ENCODE results near the gene CYTIP.
"Not testable (repeated sequence)": the region's sequence is repeated elsewhere in the genome, so short reads cannot be mapped to it uniquely, and the experiment has no call there.

CYTIP gene

DNA sequence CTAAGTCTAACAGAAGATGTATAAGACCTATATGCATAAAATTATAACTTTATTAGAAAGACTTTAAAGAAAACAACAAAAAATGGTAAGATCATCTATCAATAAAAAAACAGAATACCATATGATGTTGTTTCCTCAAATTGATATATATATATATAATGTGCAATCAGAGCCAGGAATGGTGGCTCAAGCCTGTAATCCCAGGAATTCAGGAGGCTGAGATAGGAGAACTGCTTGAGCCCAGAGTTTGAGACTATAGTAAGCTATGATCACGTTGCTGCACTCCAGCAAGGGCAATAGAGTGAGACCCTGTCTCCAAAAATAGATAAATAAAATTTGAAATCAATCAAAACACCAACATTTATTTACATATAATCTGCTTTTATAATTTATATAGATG, 19.5 kb downstream of the CYTIP start:
- DNase-seq (ENCODE audit: low read depth), result no peak

- DNase-seq (ENCODE audit: low read depth), result no peak
Observed at GRCh38 chr2:157421964-157422363, 21.9 kb downstream of the CYTIP start.

- DNase-seq (ENCODE audit: low read depth), result no peak
Observed at GRCh38 chr2:157421331-157421944, 22.5 kb downstream of the CYTIP start.

GRCh38 chr2:157420771-157421323, 23.0 kb downstream of the CYTIP start:
- no peak for DNase-seq (ENCODE audit: low read depth)

GRCh38 chr2:157419031-157419575, 24.8 kb downstream of the CYTIP start:
- DNase-seq (ENCODE audit: low read depth), result no peak

DNA sequence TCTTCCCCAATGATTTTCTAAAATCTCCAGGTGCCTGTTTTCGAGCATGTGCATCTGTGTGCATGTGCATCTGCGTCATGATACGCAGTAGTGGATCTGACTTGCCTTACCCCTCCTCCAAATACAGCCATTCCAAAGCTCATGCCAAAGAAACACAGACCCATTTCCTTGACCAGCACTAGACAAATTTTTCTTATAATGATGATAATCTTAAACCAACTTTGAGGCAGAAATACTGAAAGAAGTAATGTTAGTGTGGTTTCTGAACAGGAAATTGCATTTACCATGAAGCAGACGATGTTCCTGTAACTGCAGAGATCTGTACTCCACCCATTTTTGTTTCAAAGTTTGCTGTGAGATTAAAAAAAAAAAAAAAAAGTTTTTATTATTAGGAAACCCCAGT, 25.6 kb downstream of the CYTIP start:
- DNase-seq (ENCODE audit: low read depth), result no peak

DNA sequence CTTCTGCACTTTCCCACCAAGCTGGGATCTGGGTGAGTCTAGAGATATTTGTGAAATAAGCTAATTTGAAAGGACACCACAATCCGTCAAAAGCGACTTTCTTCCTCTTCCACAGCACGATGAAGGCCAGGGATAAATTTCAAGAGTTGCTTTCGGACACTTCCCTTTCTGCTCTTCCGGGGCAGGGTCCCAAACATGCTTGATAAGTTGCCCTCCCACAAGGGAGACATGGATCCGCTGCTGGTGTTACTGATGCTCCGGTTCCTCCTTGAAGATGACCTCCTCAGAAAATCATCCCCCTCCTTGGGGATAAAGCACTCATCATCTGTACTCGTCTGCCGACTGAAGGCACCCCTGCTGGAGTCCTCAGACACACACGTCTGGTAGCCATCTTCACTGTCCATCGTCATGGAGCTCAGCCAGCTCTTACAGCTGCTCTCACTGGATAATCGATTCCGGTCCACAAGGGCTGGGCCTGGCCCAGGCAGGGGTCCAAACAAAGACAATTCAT, 28.2 kb downstream of the CYTIP start:
- no peak for DNase-seq (ENCODE audit: low read depth)

- DNase-seq (ENCODE audit: low read depth), result no peak
Observed at GRCh38 chr2:157414050-157414449, 29.8 kb downstream of the CYTIP start.

DNA sequence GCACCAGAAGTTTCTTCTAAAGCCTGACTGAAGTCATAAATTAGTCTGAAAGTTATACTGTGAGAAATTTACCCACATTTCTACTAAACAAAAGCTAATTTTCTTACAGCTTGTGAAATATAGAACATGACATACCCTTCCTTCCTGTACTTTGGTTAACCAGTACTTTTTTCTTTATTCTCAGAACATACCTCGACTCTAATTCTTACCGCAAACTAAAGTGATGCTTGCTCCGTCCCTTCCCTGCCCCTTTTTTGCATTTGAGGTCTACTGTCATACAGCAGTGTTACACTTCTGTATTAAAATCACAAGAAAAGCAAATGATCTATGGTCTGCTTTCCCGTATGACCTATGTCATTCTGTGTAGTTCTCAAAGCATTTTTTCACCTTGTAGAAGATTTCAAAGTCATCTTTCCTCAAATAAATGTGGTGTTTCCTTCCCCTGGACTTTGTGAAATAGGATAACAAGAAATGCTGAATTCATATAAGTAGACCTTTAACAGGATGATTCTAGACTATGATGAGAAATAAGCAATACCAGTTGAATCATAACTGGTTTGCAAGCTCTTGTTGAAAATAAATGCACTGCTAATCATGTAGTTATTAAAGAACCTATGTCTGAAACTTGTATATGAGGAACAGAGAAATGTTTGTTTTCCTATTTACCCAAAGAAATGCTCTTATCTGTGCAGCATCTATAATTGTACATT, 30.4 kb downstream of the CYTIP start:
- DNase-seq (ENCODE audit: low read depth), result no peak

DNA sequence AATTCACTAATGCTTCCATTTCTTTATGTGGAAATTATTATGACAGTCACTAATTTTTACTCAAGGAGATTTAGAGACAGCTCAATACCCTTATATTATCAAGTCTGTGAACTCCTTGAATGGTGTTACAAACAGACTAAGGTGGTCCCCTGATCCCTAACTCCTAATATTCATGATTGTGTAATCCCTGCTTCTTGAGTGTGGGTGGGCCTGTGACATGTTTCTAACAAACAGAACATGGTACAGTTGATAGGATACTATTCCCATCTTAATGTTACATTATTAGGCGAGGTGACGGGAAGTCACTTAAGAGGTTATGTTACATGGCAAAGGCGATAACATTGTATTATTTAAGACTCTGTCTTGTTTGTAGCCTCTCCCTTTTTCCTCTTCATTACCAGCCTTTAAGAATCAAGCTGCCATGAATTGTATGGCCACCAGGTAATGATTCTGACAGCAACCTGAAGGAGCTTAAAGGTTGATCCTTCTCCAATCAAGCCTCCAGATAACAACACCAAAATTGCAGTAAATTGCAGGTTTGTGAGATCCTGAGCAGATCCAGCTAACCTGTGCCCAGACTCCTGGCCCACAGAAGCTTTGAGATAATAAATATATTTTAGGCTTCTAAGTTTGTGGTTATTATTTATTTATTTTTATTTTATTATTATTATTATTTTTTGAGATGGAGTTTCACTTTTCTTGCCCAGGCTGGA, 32.1 kb downstream of the CYTIP start:
- no peak for DNase-seq (ENCODE audit: low read depth)

DNA sequence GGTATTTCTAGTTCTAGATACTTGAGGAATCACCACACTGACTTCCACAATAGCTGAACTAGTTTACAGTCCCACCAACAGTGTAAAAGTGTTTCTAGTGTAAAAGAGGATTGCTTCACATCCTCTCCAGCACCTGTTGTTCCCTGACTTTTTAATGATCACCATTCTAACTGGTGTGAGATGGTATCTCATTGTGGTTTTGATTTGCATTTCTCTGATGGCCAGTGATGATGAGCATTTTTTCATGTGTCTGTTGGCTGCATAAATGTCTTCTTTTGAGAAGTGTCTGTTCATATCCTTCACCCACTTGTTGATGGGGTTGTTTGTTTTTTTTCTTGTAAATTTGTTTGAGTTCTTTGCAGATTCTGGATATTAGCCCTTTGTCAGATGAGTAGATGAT, 38.5 kb downstream of the CYTIP start:
- not testable (repeated sequence) for DNase-seq (ENCODE audit: low read depth)

DNA sequence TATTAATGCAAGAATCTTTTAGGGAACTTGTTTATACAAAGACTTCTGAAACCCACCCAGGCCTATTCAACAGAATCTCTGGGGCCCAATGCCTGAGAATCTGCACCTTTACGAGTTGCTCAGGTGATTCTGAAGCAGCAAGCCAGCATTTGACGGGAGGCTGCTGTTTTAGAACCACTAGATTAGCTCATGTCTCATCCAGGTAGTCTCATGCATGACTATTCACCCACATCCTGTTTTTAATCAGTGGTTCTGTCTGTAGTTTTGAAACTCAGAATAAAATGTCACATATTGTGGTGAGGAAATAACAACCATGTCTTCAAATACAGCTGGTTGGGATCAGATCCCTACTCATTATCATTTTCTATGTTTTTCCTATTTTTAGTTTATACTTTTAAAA, 39.5 kb downstream of the CYTIP start:
- peak; percentile 37 for DNase-seq (ENCODE audit: low read depth)

DNA sequence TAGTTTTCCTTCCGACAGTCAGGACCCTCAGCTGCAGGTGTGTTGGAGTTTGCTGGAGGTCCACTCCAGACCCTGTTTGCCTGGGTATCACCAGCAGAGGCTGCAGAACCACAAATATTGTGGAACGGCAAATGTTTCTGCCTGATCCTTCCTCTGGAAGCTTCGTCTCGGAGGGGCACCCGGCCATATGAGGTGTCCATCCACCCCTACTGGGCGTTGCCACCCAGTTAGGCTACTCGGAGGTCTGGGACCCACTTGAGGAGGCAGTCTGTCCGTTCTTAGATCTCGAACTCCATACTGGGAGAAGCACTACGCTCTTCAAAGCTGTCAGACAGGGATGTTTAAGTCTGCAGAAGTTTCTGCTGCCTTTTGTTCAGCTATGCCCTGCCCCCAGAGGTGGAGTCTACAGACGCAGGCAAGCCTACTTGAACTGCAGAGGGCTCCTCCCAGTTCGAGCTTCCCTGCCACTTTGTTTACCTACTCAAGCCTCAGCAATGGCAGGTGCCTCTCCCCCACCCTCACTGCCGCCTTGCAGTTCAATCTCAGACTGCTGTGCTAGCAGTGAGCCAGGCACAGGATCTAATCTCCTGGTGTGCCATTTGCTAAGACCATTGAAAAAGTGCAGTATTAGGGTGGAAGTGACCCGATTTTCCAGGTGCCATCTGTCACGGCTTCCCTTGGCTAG, 40.9 kb downstream of the CYTIP start:
- not testable (repeated sequence) for DNase-seq (ENCODE audit: low read depth)

- no peak for DNase-seq (ENCODE audit: low read depth)
Observed at GRCh38 chr2:157395811-157396210, 48.1 kb downstream of the CYTIP start.

DNA sequence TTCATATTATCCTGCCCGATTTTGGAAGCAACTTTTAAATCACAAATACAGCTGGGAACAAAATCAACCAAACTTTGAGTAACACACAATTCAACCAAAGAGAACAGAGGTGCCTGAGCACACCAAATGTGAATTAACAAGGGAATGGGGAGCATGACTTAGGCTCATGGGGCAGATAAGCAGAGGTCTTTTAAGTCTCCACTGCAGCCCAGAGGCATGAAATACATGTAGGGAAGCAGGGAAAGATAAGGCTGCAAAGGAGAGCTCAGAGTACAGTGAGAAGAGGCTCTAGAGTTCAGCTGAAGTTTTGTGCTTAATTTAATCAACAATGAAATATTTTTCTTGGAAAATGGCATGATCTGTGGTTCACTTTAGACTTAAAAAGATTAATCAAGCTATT, 49.0 kb downstream of the CYTIP start:
- no peak for DNase-seq (ENCODE audit: low read depth)

- no peak for DNase-seq (ENCODE audit: low read depth)
Observed at GRCh38 chr2:157393348-157393747, 50.5 kb downstream of the CYTIP start.

DNA sequence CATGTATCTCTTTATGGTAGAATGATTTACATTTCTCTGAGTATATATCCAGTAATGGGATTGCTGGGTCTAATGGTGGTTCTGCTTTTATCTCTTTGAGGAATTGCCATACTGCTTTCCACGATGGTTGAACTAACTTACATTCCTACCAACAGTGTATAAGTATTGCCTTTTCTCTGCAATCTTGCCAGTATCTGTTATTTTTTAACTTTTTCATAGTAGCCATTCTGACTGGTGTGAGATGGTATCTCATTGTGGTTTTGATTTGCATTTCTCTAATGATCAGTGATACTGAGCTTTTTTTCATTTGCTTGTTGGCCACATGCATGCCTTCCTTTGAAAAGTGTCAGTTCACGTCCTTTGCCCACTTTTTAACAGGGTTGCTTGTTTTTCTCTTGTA, 55.1 kb downstream of the CYTIP start:
- no peak for DNase-seq (ENCODE audit: low read depth)

- DNase-seq (ENCODE audit: low read depth), result no peak
Observed at GRCh38 chr2:157386747-157387146, 57.1 kb downstream of the CYTIP start.

DNA sequence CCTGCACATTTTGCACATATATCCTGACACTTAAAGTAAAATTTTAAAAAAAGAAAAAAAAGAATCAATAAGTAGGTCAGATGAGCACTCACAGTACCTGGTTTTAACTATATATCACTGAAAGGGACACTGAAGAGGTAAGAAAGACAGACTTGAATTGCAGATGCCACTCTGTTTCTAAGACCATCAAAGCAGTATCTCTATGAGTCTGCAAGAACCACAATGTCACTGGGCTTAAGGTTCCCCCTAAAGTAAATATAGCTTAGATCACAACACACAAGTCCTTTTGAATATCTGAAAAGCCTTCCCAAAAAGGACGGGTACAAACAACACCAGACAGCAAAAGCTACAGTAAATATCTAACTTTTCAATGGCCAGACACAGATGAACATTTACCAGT, 57.6 kb downstream of the CYTIP start:
- DNase-seq (ENCODE audit: low read depth), result no peak

- no peak for DNase-seq (ENCODE audit: low read depth)
Observed at GRCh38 chr2:157377861-157378260, 66.0 kb downstream of the CYTIP start.

- DNase-seq (ENCODE audit: low read depth), result no peak
Observed at GRCh38 chr2:157376041-157376440, 67.8 kb downstream of the CYTIP start.

DNA sequence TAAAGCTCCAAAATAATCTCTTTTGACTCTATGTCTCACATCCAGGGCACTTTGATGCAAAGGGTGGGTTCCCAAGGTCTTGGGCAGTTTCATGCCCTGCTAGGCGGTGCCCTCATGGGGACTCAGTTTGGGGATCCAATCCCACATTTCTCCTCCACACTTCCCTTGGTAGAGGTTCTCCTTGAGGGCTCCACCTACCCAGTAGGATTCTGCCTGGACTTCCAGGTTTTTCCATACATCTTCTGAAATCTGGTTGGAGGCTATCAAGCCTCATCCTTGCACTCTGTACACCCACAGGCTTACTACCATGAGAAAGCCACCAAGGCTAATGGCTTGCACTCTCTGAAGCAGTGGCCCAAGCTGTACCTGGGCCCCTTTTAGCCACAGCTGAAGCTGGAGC, 68.5 kb downstream of the CYTIP start:
- no peak for DNase-seq (ENCODE audit: low read depth)

Data from activated T-cell treated with anti-CD3 and anti-CD28 coated beads for 1 hour (primary cell).